Right cardiac atrium (tissue), 5 donors: ENCODE measurements around the gene CFAP65. TPM values are rescaled to one million over a fixed set of nuclear protein-coding genes. Genes with fewer than 3 reads are reported as not detected.

Experiments used
- ATAC-seq, 2 donors: fragments of 200-7000 bp; cut with Tn5 transposase; one replicate each; pipeline versions ENCODE4 v1.8.0 to v1.9.1; 2020; ENCODE audit warnings: moderate library complexity in 2 of 2, mild to moderate bottlenecking in 1 of 2
- DNase-seq, 3 donors: peaks; one replicate each; pipeline ENCODE4 v3.0.0-alpha.2; 2020
- H3K27ac ChIP-seq: one replicate; pipeline ENCODE4 v1.5.1; 2013; ENCODE audit warnings: mild to moderate bottlenecking, low read length, control low read depth, moderate library complexity
- H3K27me3 ChIP-seq: one replicate; pipeline ENCODE4 v1.6.1; 2013; ENCODE audit not compliant: control insufficient read depth, insufficient read depth
- H3K4me1 ChIP-seq: one replicate; pipeline ENCODE4 v1.6.1; 2013; ENCODE audit warnings: low read length; ENCODE audit not compliant: control insufficient read depth, insufficient read depth
- H3K4me3 ChIP-seq: one replicate; pipeline ENCODE4 v1.5.1; 2013; ENCODE audit warnings: low read length, control low read depth
- H3K9me3 ChIP-seq: one replicate; pipeline ENCODE4 v1.6.1; 2013; ENCODE audit warnings: low read length; ENCODE audit not compliant: control insufficient read depth
- whole genome bisulfite sequencing: extraction: QIAGEN DNeasy Blood & Tissue Kit; methylation state at CpG from one replicate; pipeline ENCODE4 v1.1.7; 2013; 5-methylcytosine and 5-hydroxymethylcytosine counted together
- intact Hi-C, 4 donors: fragments of 100-400 bp; cut with DNase I; formaldehyde crosslinking; loops; one replicate each; pipeline versions ENCODE4 v1.11.0 to v1.14.0; 2022 to 2023
- polyA plus RNA-seq: library from polyadenylated mRNA; stranded (reverse); fragments of 200-250 nt; gene quantifications from one replicate; pipeline ENCODE4 v1.2.3, GENCODE V29; 2013
- total RNA-seq, 4 donors: library from RNA; stranded (reverse); fragmentation: NEBNext Ultra II Directional; extraction: Animal tissue kit (Norgen Biotek cat#: 25700); gene quantifications; one replicate each; pipeline ENCODE4 v1.2.1, GENCODE V29; 2021
- donor health status: healthy with polysubstance abuse.
- donor health status: DM: no; HTN: yes; CAD: no.
- donor health status: DM: no; HTN: no; CAD: no.
- donor health status: DM: no; HTN: yes; CAD: no; lungs with severe emphysema.
- donor health status: DM: yes; HTN: yes; CAD: no.

CFAP65 gene
- total and polyA plus RNA-seq, 5 donors: not detected

DNA sequence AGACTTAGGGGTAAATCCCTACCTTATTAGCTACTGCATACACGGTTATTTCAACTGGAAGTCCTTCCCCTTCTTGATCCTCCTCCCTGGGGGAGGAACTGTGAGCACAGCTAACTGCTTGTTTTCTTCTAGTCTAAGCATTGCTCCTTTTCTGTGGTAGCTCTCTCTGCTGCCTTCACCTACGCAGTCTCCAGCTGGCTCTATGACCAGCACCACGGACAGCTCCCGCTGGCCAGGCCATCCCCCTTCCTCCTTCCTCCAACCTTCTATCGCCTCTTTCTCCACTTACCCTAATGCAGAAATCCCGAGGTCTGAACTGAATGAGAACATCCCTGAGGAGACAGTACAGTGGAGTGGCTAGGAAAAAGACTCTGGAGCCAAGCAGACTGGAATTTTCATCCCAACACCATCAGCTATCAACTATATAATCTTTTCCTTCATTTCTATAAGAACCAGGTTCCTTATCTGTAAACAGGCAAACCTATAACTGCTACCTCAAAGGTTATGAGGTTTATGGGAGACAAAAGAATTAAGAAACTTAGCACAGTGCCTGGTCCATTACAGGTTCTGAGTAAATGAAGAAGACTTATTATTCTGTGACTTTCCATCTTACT lies 4.7 kb upstream of the CFAP65 start:
- ATAC-seq (peak; percentile 42 to 61), DNase-seq (peak in 1 of 3 donors; percentile 64)
- Histone ChIP-seq H3K27ac (no peak overlapping the region), H3K4me3 (no peak overlapping the region), H3K9me3 (no peaks in the 10 kb centered on the region), H3K27me3 (no peaks in the 10 kb centered on the region), H3K4me1 (peaks cover 2% of the 10 kb centered on the region)
- WGBS: 2% methylated on average over 6 of the region's 6 CpGs
- intact Hi-C loops: no loop called here

GRCh38 chr2:219042750-219043149 lies 1.4 kb upstream of the CFAP65 start:
- DNase-seq (no peak), ATAC-seq (no peak)
- Histone ChIP-seq H3K9me3 (no peaks in the 10 kb centered on the region), H3K4me1 (peaks cover 2% of the 10 kb centered on the region), H3K4me3 (no peak overlapping the region), H3K27me3 (no peaks in the 10 kb centered on the region), H3K27ac (no peak overlapping the region)
- WGBS: 74% methylated on average over 2 of the region's 2 CpGs
- intact Hi-C loops: no loop called here

DNA sequence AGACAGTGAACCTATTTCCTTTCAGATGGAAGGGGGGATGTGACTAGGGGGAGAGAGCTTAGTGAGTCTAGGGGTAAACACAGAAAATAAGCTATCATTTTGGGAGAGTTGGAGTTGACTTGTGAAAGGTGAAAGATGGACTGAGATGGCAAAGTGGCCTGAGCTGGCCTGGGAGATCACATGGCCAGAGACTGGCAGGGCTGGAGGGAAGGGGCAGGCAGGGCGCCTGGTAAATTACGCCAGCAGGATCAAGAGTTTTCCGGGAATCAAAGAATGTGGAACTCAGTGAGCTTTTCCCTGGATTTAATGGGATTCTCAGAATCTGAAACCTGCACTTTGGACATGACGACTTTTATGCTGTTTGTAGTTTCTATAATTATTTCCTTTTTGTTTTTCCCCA lies 841 bp upstream of the CFAP65 start:
- no peak for DNase-seq
- H3K27ac ChIP-seq: no peak overlapping the region
- no peaks in the 10 kb centered on the region for H3K27me3 ChIP-seq
- H3K4me3 ChIP-seq: no peak overlapping the region
- peaks cover 2% of the 10 kb centered on the region for H3K4me1 ChIP-seq
- H3K9me3 ChIP-seq: no peaks in the 10 kb centered on the region
- intact Hi-C loops: no loop called here
- WGBS: 74% methylated on average over 4 of the region's 4 CpGs
- ATAC-seq: no peak

GRCh38 chr2:219038600-219038999 lies 2.7 kb downstream of the CFAP65 start:
- H3K4me1 ChIP-seq: peaks cover 2% of the 10 kb centered on the region
- H3K27ac ChIP-seq: no peak overlapping the region
- no peak for ATAC-seq
- no peak for DNase-seq
- H3K27me3 ChIP-seq: no peaks in the 10 kb centered on the region
- no peaks in the 10 kb centered on the region for H3K9me3 ChIP-seq
- intact Hi-C loops: no loop called here
- 9% methylated on average over 1 of the region's 1 CpG for WGBS
- H3K4me3 ChIP-seq: no peak overlapping the region

DNA sequence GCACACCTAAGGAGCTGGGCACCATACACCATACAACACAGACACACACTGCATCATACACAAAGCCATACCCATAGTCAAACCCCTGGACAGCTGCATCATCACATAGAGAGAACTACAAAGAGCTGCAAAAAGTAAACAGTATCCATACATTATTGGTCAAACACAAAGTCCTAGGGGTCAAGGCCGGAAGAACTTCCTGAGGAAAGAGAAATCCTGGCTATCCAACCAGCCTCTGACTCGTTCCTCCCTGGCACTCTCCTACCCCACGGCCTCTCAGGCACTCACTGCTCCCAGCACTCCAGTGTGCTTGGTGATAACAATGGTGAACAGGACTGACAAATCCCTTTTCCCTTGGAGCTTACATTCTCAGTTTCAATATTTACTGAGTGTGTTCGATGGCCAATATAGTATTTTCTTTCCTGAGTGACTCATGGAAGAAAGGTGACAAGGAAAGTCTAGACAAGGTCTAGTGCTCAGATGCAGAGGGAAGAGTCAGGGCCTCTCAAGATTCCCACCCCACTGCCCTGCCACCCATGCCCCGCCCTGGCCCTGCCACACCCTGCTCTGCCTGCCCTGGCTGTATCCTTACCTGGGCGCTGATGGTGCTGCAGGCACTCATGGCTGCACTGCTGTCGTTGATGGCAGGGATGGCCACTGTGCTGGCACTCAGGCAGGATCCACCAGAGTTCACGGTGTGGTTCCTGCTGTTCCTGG lies 3.4 kb downstream of the CFAP65 start:
- DNase-seq: no peak
- WGBS: 62% methylated on average over 8 of the region's 8 CpGs
- Histone ChIP-seq H3K27me3 (no peaks in the 10 kb centered on the region), H3K9me3 (no peaks in the 10 kb centered on the region), H3K4me1 (peaks cover 2% of the 10 kb centered on the region), H3K27ac (no peak overlapping the region), H3K4me3 (no peak overlapping the region)
- ATAC-seq: peak in 1 of 2 donors; percentile 36
- intact Hi-C loops: no loop called here

GRCh38 chr2:219035942-219036341 lies 5.4 kb downstream of the CFAP65 start:
- no peaks in the 10 kb centered on the region for H3K4me1 ChIP-seq
- DNase-seq: no peak
- H3K27ac ChIP-seq: no peak overlapping the region
- no peaks in the 10 kb centered on the region for H3K9me3 ChIP-seq
- 76% methylated on average over 2 of the region's 2 CpGs for WGBS
- H3K27me3 ChIP-seq: no peaks in the 10 kb centered on the region
- no peak for ATAC-seq
- intact Hi-C loops: no loop called here
- no peak overlapping the region for H3K4me3 ChIP-seq

DNA sequence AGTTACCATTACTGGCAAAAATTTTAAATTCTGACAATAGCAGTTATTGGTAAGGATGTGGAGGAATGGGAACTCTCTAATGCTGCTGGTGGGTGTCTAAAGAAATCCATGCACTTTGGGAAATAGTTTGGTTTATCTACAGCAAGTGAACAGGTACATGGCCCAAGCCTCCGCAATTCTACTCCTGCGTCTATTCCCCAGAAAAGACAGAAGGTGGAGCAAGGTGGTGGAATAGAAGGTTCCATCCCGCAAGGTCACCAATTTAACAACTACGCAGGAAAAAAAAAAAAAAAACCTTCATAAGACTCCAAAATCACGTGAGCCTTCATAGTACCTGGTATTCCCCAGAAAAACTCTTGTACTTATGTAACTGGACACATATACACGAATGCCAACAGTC lies 6.5 kb downstream of the CFAP65 start:
- Histone ChIP-seq H3K9me3 (no peaks in the 10 kb centered on the region), H3K27me3 (no peaks in the 10 kb centered on the region), H3K4me3 (no peak overlapping the region), H3K4me1 (no peaks in the 10 kb centered on the region), H3K27ac (no peak overlapping the region)
- intact Hi-C loops: no loop called here
- whole genome bisulfite sequencing: 53% methylated on average over 6 of the region's 6 CpGs
- DNase-seq (no peak), ATAC-seq (no peak)

GRCh38 chr2:219032051-219032745 lies 9.1 kb downstream of the CFAP65 start:
- H3K9me3 ChIP-seq: no peaks in the 10 kb centered on the region
- ATAC-seq (no peak), DNase-seq (no peak)
- H3K27me3 ChIP-seq: no peaks in the 10 kb centered on the region
- H3K4me1 ChIP-seq: no peaks in the 10 kb centered on the region
- no peak overlapping the region for H3K4me3 ChIP-seq
- 81% methylated on average over 23 of the region's 23 CpGs for WGBS
- no peak overlapping the region for H3K27ac ChIP-seq
- intact Hi-C loops: no loop called here

- no peak overlapping the region for H3K27ac ChIP-seq
- H3K9me3 ChIP-seq: no peaks in the 10 kb centered on the region
- no peak for ATAC-seq
- H3K4me3 ChIP-seq: no peak overlapping the region
- no peak for DNase-seq
- WGBS: 66% methylated on average over 21 of the region's 21 CpGs
- no peaks in the 10 kb centered on the region for H3K4me1 ChIP-seq
- intact Hi-C loops: no loop called here
- no peaks in the 10 kb centered on the region for H3K27me3 ChIP-seq
These were observed 10.1 kb downstream of the CFAP65 start for GRCh38 chr2:219031005-219031738.

GRCh38 chr2:219030177-219030940 lies 11.0 kb downstream of the CFAP65 start:
- Histone ChIP-seq H3K4me3 (no peak overlapping the region), H3K4me1 (no peaks in the 10 kb centered on the region), H3K27ac (no peak overlapping the region), H3K27me3 (no peaks in the 10 kb centered on the region), H3K9me3 (no peaks in the 10 kb centered on the region)
- intact Hi-C loops: no loop called here
- ATAC-seq (peak in 1 of 2 donors; percentile 28), DNase-seq (no peak)
- WGBS: 77% methylated on average over 16 of the region's 16 CpGs
